ENCODE measurements around the gene ZNF668. TPM values are rescaled to one million over a fixed set of nuclear protein-coding genes. Genes with fewer than 3 reads are reported as not detected.
"Not testable (repeated sequence)": the region's sequence is repeated elsewhere in the genome, so short reads cannot be mapped to it uniquely, and the experiment has no call there.

ZNF668 gene
- total and polyA plus RNA-seq, 2 of the 4 experiments (the other 2 are of a cell fraction) = 4.5 to 11.6 TPM

- H3K56ac ChIP-seq (ENCODE audit: extremely low read depth, insufficient read depth, low read length); H3K18ac ChIP-seq (ENCODE audit: low read depth, low read length); H4K8ac ChIP-seq (ENCODE audit: low read depth in 2 of 2, low read length in 2 of 2); dilution Hi-C loops (cut with HindIII; ENCODE audit: low sequenced_read_pairs, unreplicated experiment); H3K27ac ChIP-seq (ENCODE audit: insufficient read depth, low read length); H4K91ac ChIP-seq (ENCODE audit: insufficient read depth, low read depth, low read length); H2BK15ac ChIP-seq (ENCODE audit: low read depth, low read length); H3K23ac ChIP-seq (ENCODE audit: low read depth, low read length); H3K4ac ChIP-seq (ENCODE audit: low read depth, low read length); DNase-seq; ATAC-seq (ENCODE audit: low read depth); H2BK120ac ChIP-seq (ENCODE audit: low read depth, low read length); H3K9me1 ChIP-seq (ENCODE audit: insufficient read depth, low read length); H2BK5ac ChIP-seq (ENCODE audit: low read depth, low read length, poor library complexity, severe bottlenecking); in situ Hi-C loops (cut with MboI; ENCODE audit: low sequenced_read_pairs); H3K4me2 ChIP-seq (ENCODE audit: low read depth, low read length); H4K20me1 ChIP-seq (ENCODE audit: insufficient read depth, low read length); H2AK9ac ChIP-seq (replicated peaks; ENCODE audit: low read depth, low read length, poor library complexity); H2BK20ac ChIP-seq (ENCODE audit: low read depth, low read length); CTCF ChIA-PET; H2AK5ac ChIP-seq (ENCODE audit: low read depth, low read length); H3K9me3 ChIP-seq (ENCODE audit: control insufficient read depth, insufficient read depth, low read length); H3K14ac ChIP-seq (replicated peaks; ENCODE audit: low read depth, low read length); H2AFZ ChIP-seq (replicated peaks; ENCODE audit: low read length, poor library complexity); H4K5ac ChIP-seq (ENCODE audit: low read depth, low read length); BruUV-seq (replicated peaks); H3K27me3 ChIP-seq (ENCODE audit: control insufficient read depth, insufficient read depth, low read length); POLR2A ChIA-PET (ENCODE audit: unreplicated experiment); H3K4me3 ChIP-seq (ENCODE audit: insufficient read depth, low read depth, low read length); intact Hi-C loops (cut with micrococcal nuclease); H3K36me3 ChIP-seq (ENCODE audit: control insufficient read depth, insufficient read depth, low read length); H3K9ac ChIP-seq (ENCODE audit: low read depth, low read length): not testable (repeated sequence)
- peaks cover 17% of the 10 kb centered on the region for H3K4me1 ChIP-seq (ENCODE audit: control insufficient read depth, insufficient read depth, low read length)
- peaks cover 4 to 17% of the 10 kb centered on the region in 2 experiments; a peak in 3 of 4 replicates for H3K79me1 ChIP-seq (ENCODE audit: low read depth in 1 of 2, low read length in 2 of 2)
These were observed 60.7 kb downstream of the ZNF668 start for GRCh38 chr16:31013292-31013691.

DNA sequence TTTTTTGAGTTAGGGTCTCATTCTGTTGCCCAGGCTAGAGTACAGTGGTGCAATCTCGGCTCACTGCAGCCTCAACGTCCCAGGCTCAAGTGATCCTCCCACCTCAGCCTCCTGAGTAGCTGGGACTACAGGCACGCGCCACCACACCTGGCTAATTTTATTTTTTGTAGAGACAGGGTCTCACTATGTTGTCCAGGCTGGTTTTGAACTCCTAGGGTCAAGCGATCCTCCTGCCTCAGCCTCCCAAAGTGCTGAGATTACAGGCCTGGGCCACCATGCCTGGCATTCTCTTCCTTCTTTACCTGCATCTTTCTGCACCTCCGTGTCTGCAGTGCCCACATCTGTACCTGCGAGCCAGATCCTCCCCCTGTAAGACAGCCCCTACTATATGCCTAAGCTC lies 62.2 kb downstream of the ZNF668 start:
- dilution Hi-C loops (cut with HindIII; ENCODE audit: low sequenced_read_pairs, unreplicated experiment); H3K27ac ChIP-seq (ENCODE audit: insufficient read depth, low read length); H2BK120ac ChIP-seq (ENCODE audit: low read depth, low read length); ATAC-seq (ENCODE audit: low read depth); intact Hi-C loops (cut with micrococcal nuclease); H2AK9ac ChIP-seq (replicated peaks; ENCODE audit: low read depth, low read length, poor library complexity); POLR2A ChIA-PET (ENCODE audit: unreplicated experiment); H3K36me3 ChIP-seq (ENCODE audit: control insufficient read depth, insufficient read depth, low read length); H3K56ac ChIP-seq (ENCODE audit: extremely low read depth, insufficient read depth, low read length); H3K27me3 ChIP-seq (ENCODE audit: control insufficient read depth, insufficient read depth, low read length); H3K9me1 ChIP-seq (ENCODE audit: insufficient read depth, low read length); in situ Hi-C loops (cut with MboI; ENCODE audit: low sequenced_read_pairs); H3K9ac ChIP-seq (ENCODE audit: low read depth, low read length); CTCF ChIA-PET; H4K20me1 ChIP-seq (ENCODE audit: insufficient read depth, low read length); H3K4me3 ChIP-seq (ENCODE audit: insufficient read depth, low read depth, low read length); H2BK5ac ChIP-seq (ENCODE audit: low read depth, low read length, poor library complexity, severe bottlenecking); H3K18ac ChIP-seq (ENCODE audit: low read depth, low read length); H2BK20ac ChIP-seq (ENCODE audit: low read depth, low read length); H2AFZ ChIP-seq (replicated peaks; ENCODE audit: low read length, poor library complexity); H3K4me2 ChIP-seq (ENCODE audit: low read depth, low read length); H4K8ac ChIP-seq (ENCODE audit: low read depth in 2 of 2, low read length in 2 of 2); H3K9me3 ChIP-seq (ENCODE audit: control insufficient read depth, insufficient read depth, low read length); H4K91ac ChIP-seq (ENCODE audit: insufficient read depth, low read depth, low read length); H3K14ac ChIP-seq (replicated peaks; ENCODE audit: low read depth, low read length); H4K5ac ChIP-seq (ENCODE audit: low read depth, low read length); H2AK5ac ChIP-seq (ENCODE audit: low read depth, low read length); H2BK15ac ChIP-seq (ENCODE audit: low read depth, low read length); DNase-seq; H3K4ac ChIP-seq (ENCODE audit: low read depth, low read length); BruUV-seq (replicated peaks); H3K23ac ChIP-seq (ENCODE audit: low read depth, low read length): not testable (repeated sequence)
- peaks cover 4 to 30% of the 10 kb centered on the region in 2 experiments; a peak in 3 of 4 replicates for H3K79me1 ChIP-seq (ENCODE audit: low read depth in 1 of 2, low read length in 2 of 2)
- 100% methylated on average over 2 of the region's 7 CpGs; no CpG with 5 or more reads in 1 of the 2 experiments for WGBS, 2 experiments (ENCODE audit: extremely low coverage in 2 of 2, insufficient read length in 1 of 2)
- peaks cover 23% of the 10 kb centered on the region for H3K4me1 ChIP-seq (ENCODE audit: control insufficient read depth, insufficient read depth, low read length)

All from IMR-90 (cell line).